Progenitor cell of endocrine pancreas (in vitro differentiated cells): ENCODE measurements around the gene SOX6. TPM values are rescaled to one million over a fixed set of nuclear protein-coding genes. Genes with fewer than 3 reads are reported as not detected.

Source experiments
- DNase-seq: peaks from one replicate; pipeline ENCODE4 v3.0.0; 2021; ENCODE audit warnings: low spot score; ENCODE audit not compliant: unreplicated experiment
- H3K27ac Mint-ChIP-seq: 2 replicates; pipeline ENCODE4 v1.8.0; 2021; ENCODE audit warnings: mild to moderate bottlenecking, moderate library complexity, mixed read lengths
- H3K27me3 Mint-ChIP-seq: 2 replicates; pipeline ENCODE4 v1.8.0; 2021; ENCODE audit warnings: mixed read lengths
- H3K36me3 Mint-ChIP-seq: 2 replicates; pipeline ENCODE4 v1.8.0; 2022; ENCODE audit warnings: mixed read lengths; ENCODE audit not compliant: insufficient read depth
- H3K4me1 Mint-ChIP-seq: 2 replicates; pipeline ENCODE4 v1.8.0; 2021; ENCODE audit warnings: low read depth, mixed read lengths
- H3K4me3 Mint-ChIP-seq: 2 replicates; pipeline ENCODE4 v1.8.0; 2021; ENCODE audit warnings: low read depth, mild to moderate bottlenecking, moderate library complexity, mixed read lengths
- H3K9me3 Mint-ChIP-seq: 2 replicates; pipeline ENCODE4 v1.8.0; 2021; ENCODE audit warnings: low read depth, mixed read lengths
- total RNA-seq: library from RNA; stranded (reverse); gene quantifications from 2 replicates; pipeline ENCODE4 v1.2.1, GENCODE V29; 2021
- TF ChIP-seq, protein P1 (sequence below): fragments of 200-600 bp; sonication (generic); IDR thresholded peaks from one replicate; pipeline ENCODE4 v1.5.0; 2021; ENCODE audit warnings: antibody characterized with exemption, mild to moderate bottlenecking; ENCODE audit not compliant: unreplicated experiment

Gene SOX6
- total RNA-seq, 1 donor from 2014 or later: 34.9 TPM

DNA sequence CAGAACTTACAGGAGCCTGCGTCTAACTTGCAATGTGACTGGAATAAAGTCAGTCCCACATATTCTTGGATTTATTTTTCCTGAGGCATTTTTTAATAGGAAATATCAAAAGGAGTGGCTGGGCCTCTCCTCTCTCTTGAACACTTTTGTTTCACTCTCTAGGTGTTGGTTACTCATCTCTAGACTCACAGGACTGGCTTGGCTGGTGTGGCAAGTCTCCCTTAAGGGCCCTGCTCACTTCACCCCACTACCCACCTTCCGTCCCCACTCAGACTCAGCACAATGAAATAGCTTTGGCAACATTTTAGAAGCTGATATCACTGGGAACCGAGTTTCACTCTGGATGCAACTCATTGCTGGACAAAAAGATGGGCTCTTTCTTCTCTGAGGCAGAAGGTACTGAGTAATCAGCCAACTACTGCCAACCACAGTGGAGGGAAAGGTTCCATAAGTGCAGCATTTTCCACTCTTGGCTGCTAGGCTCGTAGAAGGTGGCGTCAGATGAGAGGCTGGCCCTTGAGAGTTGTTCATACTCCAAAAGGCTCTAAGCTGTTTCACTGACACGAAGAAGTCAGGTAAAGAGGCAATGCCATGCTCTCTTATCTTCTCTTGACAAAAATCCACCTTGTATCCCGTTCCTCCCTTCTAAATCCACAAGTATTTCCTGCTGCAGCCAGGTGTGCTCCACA is 390.6 kb downstream of the SOX6 start:
- TF ChIP-seq, protein P1, sequence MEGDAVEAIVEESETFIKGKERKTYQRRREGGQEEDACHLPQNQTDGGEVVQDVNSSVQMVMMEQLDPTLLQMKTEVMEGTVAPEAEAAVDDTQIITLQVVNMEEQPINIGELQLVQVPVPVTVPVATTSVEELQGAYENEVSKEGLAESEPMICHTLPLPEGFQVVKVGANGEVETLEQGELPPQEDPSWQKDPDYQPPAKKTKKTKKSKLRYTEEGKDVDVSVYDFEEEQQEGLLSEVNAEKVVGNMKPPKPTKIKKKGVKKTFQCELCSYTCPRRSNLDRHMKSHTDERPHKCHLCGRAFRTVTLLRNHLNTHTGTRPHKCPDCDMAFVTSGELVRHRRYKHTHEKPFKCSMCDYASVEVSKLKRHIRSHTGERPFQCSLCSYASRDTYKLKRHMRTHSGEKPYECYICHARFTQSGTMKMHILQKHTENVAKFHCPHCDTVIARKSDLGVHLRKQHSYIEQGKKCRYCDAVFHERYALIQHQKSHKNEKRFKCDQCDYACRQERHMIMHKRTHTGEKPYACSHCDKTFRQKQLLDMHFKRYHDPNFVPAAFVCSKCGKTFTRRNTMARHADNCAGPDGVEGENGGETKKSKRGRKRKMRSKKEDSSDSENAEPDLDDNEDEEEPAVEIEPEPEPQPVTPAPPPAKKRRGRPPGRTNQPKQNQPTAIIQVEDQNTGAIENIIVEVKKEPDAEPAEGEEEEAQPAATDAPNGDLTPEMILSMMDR: no peak
- Mint-ChIP-seq H3K27me3 (peaks cover 3% of the 10 kb centered on the region), H3K9me3 (no peaks in the 10 kb centered on the region), H3K27ac (no peak overlapping the region), H3K4me1 (peaks cover 47% of the 10 kb centered on the region), H3K4me3 (no peak overlapping the region), H3K36me3 (peaks cover 2% of the 10 kb centered on the region)
- DNase-seq: no peak

DNA sequence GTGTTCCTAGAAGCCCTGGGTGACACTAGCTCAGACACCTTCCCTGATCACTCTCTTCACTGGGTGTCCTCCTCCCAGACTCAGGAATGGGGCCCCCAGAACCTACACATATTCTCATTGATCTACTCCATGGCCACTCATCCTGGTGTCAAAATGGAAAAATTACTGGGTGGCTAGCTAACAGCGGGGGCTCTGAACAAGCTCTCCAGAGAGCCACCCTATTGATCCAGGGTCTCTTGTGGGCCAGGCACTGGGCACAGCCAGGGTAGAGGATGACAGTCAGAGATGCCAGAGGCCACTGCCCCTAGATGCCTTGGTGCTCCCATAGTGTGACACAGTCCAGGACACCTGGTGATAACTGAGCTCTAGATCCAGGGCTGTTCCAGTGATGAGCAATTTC is 393.1 kb downstream of the SOX6 start:
- Mint-ChIP-seq H3K4me3 (no peak overlapping the region), H3K27me3 (peaks cover 3% of the 10 kb centered on the region), H3K4me1 (peaks cover 29% of the 10 kb centered on the region), H3K36me3 (no peaks in the 10 kb centered on the region), H3K27ac (no peak overlapping the region), H3K9me3 (no peaks in the 10 kb centered on the region)
- TF ChIP-seq, protein P1: no peak
- no peak for DNase-seq

- Mint-ChIP-seq H3K36me3 (peaks cover 1% of the 10 kb centered on the region), H3K4me1 (no peaks in the 10 kb centered on the region), H3K4me3 (no peak overlapping the region), H3K27ac (no peak overlapping the region), H3K27me3 (peaks cover 3% of the 10 kb centered on the region), H3K9me3 (peaks cover 3% of the 10 kb centered on the region)
- TF ChIP-seq, protein P1: no peak
- DNase-seq: no peak
Observed at GRCh38 chr11:15958910-15959309, 397.4 kb downstream of the SOX6 start.

GRCh38 chr11:15957234-15957633 is 399.1 kb downstream of the SOX6 start:
- Mint-ChIP-seq H3K27me3 (peaks cover 2% of the 10 kb centered on the region), H3K27ac (no peak overlapping the region), H3K9me3 (peaks cover 8% of the 10 kb centered on the region), H3K36me3 (peaks cover 1% of the 10 kb centered on the region), H3K4me3 (no peak overlapping the region), H3K4me1 (no peaks in the 10 kb centered on the region)
- TF ChIP-seq, protein P1: no peak
- no peak for DNase-seq

DNA sequence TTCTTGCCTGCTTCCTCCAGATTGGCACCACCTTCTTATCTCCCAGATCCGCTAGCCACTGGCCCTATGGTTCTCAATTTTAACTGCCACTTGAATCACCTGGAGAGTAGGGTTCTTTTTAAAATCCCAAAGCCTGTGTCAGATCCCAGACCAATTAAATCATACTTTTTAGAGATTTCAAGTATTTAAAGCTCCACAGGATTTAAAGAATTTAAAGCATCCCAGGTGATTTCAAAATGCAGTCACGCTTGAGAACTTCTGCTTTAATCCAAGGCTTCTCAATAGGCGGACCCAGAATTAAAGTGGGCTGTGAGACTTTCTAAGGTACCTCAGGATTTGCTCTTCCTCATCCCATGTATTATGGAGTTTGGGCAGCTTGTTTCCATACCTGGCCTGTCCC is 400.0 kb downstream of the SOX6 start:
- TF ChIP-seq, protein P1: no peak
- Mint-ChIP-seq H3K9me3 (peaks cover 8% of the 10 kb centered on the region), H3K36me3 (peaks cover 1% of the 10 kb centered on the region), H3K4me1 (peaks cover 2% of the 10 kb centered on the region), H3K4me3 (no peak overlapping the region), H3K27me3 (peaks cover 3% of the 10 kb centered on the region), H3K27ac (no peak overlapping the region)
- no peak for DNase-seq
